ENCODE results near the gene TMEM242. TPM values are rescaled to one million over a fixed set of nuclear protein-coding genes. Genes with fewer than 3 reads are reported as not detected.

Gene TMEM242
- total RNA-seq, 4 donors from 2014 or later = 3.9 to 7.7 (median 6.3) TPM

DNA sequence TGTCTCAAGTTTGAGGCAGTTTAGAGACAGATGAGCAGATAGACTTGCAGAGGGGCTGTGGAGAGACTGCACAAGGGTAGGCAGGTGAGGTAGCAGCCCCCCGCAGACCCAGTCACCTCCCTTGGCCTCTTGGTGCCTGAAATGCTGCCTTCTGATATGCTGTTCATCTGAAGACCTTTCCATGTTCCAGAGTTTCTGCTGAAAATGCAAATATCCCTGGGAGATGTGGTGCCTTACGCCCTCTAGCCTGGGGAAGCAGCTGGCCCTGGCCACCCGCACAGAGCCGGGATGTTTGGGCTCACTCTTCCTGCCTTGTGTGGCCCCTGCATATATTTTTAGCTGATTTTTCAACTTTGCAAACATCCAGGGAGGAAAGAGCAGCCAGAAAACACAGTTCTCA, 51.4 kb downstream of the TMEM242 start:
- H3K27ac ChIP-seq = no peak overlapping the region
- in situ Hi-C loops (cut with MboI; ENCODE audit: low sequenced_read_pairs in 4 of 4) = loop anchor here in 3 of 4 donors (10.0 to 25.0 kb wide), 3 partner anchors 47 to 710 kb away; no protein-coding TSS in a partner anchor
- no peaks in the 10 kb centered on the region for H3K9me3 ChIP-seq
- no peak for TF ChIP-seq POLR2A (IDR thresholded peaks at IDR 0.05)
- TF ChIP-seq, protein P1, sequence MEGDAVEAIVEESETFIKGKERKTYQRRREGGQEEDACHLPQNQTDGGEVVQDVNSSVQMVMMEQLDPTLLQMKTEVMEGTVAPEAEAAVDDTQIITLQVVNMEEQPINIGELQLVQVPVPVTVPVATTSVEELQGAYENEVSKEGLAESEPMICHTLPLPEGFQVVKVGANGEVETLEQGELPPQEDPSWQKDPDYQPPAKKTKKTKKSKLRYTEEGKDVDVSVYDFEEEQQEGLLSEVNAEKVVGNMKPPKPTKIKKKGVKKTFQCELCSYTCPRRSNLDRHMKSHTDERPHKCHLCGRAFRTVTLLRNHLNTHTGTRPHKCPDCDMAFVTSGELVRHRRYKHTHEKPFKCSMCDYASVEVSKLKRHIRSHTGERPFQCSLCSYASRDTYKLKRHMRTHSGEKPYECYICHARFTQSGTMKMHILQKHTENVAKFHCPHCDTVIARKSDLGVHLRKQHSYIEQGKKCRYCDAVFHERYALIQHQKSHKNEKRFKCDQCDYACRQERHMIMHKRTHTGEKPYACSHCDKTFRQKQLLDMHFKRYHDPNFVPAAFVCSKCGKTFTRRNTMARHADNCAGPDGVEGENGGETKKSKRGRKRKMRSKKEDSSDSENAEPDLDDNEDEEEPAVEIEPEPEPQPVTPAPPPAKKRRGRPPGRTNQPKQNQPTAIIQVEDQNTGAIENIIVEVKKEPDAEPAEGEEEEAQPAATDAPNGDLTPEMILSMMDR (IDR thresholded peaks at IDR 0.05 in 4 of 5, conservative IDR thresholded peaks at IDR 0.05 in 1 of 5) = no peak
- H3K4me3 ChIP-seq = no peak overlapping the region
- no peak for DNase-seq
- intact Hi-C loops (cut with DNase I; ENCODE audit: low total_unique reads) = loop anchor here (5.0 to 10.0 kb wide), 2 partner anchors 137 to 710 kb away; no protein-coding TSS in a partner anchor
- ATAC-seq = no peak
- no peaks in the 10 kb centered on the region for H3K36me3 ChIP-seq
- peaks cover 16 to 19% of the 10 kb centered on the region in 2 donors for H3K4me1 ChIP-seq
- H3K27me3 ChIP-seq = no peaks in the 10 kb centered on the region

DNA sequence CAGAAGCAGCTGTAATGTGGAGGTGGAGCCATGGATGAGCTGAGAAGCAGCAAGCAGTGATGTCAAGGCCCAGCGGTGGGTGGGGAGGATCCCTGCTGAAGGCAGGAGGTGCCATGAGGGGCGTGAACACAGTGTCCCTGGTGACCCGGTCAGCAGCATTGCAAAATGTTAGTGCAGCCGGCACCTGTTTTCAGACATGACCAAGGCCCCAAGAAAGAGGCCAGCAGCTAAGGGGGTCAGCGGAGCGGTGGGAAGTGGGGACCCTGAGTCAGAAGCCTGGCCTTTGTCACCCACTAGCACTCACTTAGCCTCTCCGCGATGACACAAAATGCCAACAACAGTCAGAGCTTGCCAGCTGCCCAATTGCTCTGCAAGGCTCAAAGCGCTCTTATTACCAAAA, 51.9 kb downstream of the TMEM242 start:
- H3K4me3 ChIP-seq = no peak overlapping the region
- TF ChIP-seq POLR2A (IDR thresholded peaks at IDR 0.05) = no peak
- TF ChIP-seq, protein P1 (IDR thresholded peaks at IDR 0.05 in 4 of 5, conservative IDR thresholded peaks at IDR 0.05 in 1 of 5) = no peak
- in situ Hi-C loops (cut with MboI; ENCODE audit: low sequenced_read_pairs in 4 of 4) = loop anchor here in 3 of 4 donors (10.0 to 25.0 kb wide), 3 partner anchors 47 to 709 kb away; no protein-coding TSS in a partner anchor
- DNase-seq = no peak
- no peak overlapping the region for H3K27ac ChIP-seq
- peaks cover 16 to 19% of the 10 kb centered on the region in 2 donors for H3K4me1 ChIP-seq
- intact Hi-C loops (cut with DNase I; ENCODE audit: low total_unique reads) = loop anchor here (5.0 to 10.0 kb wide), 2 partner anchors 137 to 709 kb away; no protein-coding TSS in a partner anchor
- no peaks in the 10 kb centered on the region for H3K27me3 ChIP-seq
- no peak for ATAC-seq
- H3K9me3 ChIP-seq = no peaks in the 10 kb centered on the region
- H3K36me3 ChIP-seq = no peaks in the 10 kb centered on the region

DNA sequence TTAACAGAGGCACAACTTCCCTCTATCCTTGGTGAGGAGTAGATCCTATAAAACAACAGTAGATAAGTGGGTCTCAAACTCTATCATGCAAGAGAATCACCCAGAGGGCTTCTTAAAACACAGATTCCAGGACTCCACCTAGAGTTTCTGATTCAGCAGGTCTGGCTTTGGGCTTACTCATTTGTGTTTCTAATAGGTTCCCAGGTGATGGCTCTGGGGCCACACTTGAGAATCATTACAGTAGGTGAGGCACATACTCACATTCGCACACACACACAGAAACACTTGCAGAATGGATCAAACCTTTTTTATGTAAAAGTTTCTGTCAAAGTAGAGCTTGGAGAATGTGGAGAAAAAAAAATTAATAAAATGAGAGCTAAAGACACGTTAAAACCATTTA, 52.4 kb downstream of the TMEM242 start:
- intact Hi-C loops (cut with DNase I; ENCODE audit: low total_unique reads) (loop anchor here (5.0 to 10.0 kb wide), 2 partner anchors 136 to 709 kb away; no protein-coding TSS in a partner anchor), in situ Hi-C loops (cut with MboI; ENCODE audit: low sequenced_read_pairs in 4 of 4) (loop anchor here in 3 of 4 donors (10.0 to 25.0 kb wide), 3 partner anchors 46 to 709 kb away; no protein-coding TSS in a partner anchor)
- H3K4me1 ChIP-seq = peaks cover 16 to 19% of the 10 kb centered on the region in 2 donors
- H3K27ac ChIP-seq = no peak overlapping the region
- no peaks in the 10 kb centered on the region for H3K9me3 ChIP-seq
- TF ChIP-seq, protein P1 (IDR thresholded peaks at IDR 0.05 in 4 of 5, conservative IDR thresholded peaks at IDR 0.05 in 1 of 5) = no peak
- TF ChIP-seq POLR2A (IDR thresholded peaks at IDR 0.05) = no peak
- H3K27me3 ChIP-seq = no peaks in the 10 kb centered on the region
- no peak overlapping the region for H3K4me3 ChIP-seq
- ATAC-seq = no peak
- no peaks in the 10 kb centered on the region for H3K36me3 ChIP-seq
- DNase-seq = no peak

DNA sequence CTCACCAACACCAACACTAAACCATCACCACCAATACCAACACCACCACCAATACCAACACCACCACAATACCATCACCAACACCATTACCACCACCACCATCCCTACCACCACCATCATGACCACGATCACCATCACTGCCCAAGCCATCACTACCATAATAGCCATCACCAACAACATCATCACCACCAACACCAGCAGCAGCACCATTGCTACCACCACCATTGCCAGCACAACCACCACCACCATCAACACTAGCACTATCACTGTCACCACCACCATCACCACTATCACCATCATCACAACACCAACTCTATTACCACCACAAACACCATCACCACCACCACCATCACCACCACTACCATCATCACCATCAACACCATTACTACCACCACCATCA, 53.0 kb downstream of the TMEM242 start:
- DNase-seq = no peak
- H3K9me3 ChIP-seq = no peaks in the 10 kb centered on the region
- no peaks in the 10 kb centered on the region for H3K27me3 ChIP-seq
- no peak for ATAC-seq
- H3K4me1 ChIP-seq = peaks cover 16 to 19% of the 10 kb centered on the region in 2 donors
- H3K36me3 ChIP-seq = no peaks in the 10 kb centered on the region
- no peak overlapping the region for H3K4me3 ChIP-seq
- in situ Hi-C loops (cut with MboI; ENCODE audit: low sequenced_read_pairs in 4 of 4) = loop anchor here in 3 of 4 donors (10.0 to 25.0 kb wide), 3 partner anchors 46 to 708 kb away; no protein-coding TSS in a partner anchor
- intact Hi-C loops (cut with DNase I; ENCODE audit: low total_unique reads) = loop anchor here (5.0 to 10.0 kb wide), 2 partner anchors 136 to 708 kb away; no protein-coding TSS in a partner anchor
- no peak overlapping the region for H3K27ac ChIP-seq
- TF ChIP-seq, protein P1 (IDR thresholded peaks at IDR 0.05 in 4 of 5, conservative IDR thresholded peaks at IDR 0.05 in 1 of 5) = no peak
- no peak for TF ChIP-seq POLR2A (IDR thresholded peaks at IDR 0.05)
